ENCODE data around the gene C22orf15. TPM values are rescaled to one million over a fixed set of nuclear protein-coding genes. Genes with fewer than 3 reads are reported as not detected.

C22orf15 gene
- total and polyA plus RNA-seq, 4 donors, result 0.03 to 0.17 (median 0.12) TPM

DNA sequence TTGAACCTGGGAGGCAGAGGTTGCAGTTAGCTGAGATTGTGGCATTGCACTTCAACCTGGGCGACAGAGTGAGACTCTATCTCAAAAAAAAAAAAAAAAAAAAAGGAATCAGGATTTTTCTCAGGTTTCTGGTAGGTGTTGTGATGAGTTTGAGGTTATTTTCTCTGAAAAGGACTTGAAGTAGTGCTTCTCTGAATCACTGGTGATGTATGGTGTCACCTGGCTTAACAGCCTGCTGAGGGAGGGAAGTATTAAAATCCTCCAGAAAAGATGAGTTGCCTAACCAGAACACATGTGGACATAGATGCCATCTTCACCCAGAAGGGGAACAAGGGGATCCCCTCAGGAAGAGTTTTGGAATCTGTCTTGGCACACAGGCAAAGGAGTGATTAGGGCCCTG, 44.0 kb downstream of the C22orf15 start:
- H3K9me3 ChIP-seq (ENCODE audit: control insufficient read depth in 4 of 4, low read length in 3 of 4), result no peaks in the 10 kb centered on the region
- no peak overlapping the region for H3K9ac ChIP-seq (ENCODE audit: low read depth in 1 of 2, low read length in 2 of 2)
- peaks cover 3 to 12% (median 9%) of the 10 kb centered on the region in 4 donors for H3K4me1 ChIP-seq (ENCODE audit: control insufficient read depth in 4 of 4, insufficient read depth in 4 of 4, low read length in 3 of 4)
- TF ChIP-seq CTCF (IDR thresholded peaks at IDR 0.05; ENCODE audit: low read depth, low read length, missing input control) (no peak), FOXA1 (IDR thresholded peaks at IDR 0.05) (no peak), FOXA2 (IDR thresholded peaks at IDR 0.05) (no peak), EGR1 (IDR thresholded peaks at IDR 0.05; ENCODE audit: low read depth in 2 of 2) (no peak), YY1 (IDR thresholded peaks at IDR 0.05) (no peak), SP1 (IDR thresholded peaks at IDR 0.05) (no peak), RXRA (IDR thresholded peaks at IDR 0.05) (no peak), TAF1 (conservative IDR thresholded peaks at IDR 0.05) (no peak), RAD21 (IDR thresholded peaks at IDR 0.05) (no peak), NR2F2 (IDR thresholded peaks at IDR 0.05) (no peak), HNF4G (IDR thresholded peaks at IDR 0.05) (no peak)
- TF ChIP-seq, protein P1, sequence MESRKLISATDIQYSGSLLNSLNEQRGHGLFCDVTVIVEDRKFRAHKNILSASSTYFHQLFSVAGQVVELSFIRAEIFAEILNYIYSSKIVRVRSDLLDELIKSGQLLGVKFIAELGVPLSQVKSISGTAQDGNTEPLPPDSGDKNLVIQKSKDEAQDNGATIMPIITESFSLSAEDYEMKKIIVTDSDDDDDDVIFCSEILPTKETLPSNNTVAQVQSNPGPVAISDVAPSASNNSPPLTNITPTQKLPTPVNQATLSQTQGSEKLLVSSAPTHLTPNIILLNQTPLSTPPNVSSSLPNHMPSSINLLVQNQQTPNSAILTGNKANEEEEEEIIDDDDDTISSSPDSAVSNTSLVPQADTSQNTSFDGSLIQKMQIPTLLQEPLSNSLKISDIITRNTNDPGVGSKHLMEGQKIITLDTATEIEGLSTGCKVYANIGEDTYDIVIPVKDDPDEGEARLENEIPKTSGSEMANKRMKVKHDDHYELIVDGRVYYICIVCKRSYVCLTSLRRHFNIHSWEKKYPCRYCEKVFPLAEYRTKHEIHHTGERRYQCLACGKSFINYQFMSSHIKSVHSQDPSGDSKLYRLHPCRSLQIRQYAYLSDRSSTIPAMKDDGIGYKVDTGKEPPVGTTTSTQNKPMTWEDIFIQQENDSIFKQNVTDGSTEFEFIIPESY (IDR thresholded peaks at IDR 0.05), result no peak
- TF ChIP-seq, protein P2, sequence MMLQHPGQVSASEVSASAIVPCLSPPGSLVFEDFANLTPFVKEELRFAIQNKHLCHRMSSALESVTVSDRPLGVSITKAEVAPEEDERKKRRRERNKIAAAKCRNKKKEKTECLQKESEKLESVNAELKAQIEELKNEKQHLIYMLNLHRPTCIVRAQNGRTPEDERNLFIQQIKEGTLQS (IDR thresholded peaks at IDR 0.05), result no peak
- TF ChIP-seq, protein P3, sequence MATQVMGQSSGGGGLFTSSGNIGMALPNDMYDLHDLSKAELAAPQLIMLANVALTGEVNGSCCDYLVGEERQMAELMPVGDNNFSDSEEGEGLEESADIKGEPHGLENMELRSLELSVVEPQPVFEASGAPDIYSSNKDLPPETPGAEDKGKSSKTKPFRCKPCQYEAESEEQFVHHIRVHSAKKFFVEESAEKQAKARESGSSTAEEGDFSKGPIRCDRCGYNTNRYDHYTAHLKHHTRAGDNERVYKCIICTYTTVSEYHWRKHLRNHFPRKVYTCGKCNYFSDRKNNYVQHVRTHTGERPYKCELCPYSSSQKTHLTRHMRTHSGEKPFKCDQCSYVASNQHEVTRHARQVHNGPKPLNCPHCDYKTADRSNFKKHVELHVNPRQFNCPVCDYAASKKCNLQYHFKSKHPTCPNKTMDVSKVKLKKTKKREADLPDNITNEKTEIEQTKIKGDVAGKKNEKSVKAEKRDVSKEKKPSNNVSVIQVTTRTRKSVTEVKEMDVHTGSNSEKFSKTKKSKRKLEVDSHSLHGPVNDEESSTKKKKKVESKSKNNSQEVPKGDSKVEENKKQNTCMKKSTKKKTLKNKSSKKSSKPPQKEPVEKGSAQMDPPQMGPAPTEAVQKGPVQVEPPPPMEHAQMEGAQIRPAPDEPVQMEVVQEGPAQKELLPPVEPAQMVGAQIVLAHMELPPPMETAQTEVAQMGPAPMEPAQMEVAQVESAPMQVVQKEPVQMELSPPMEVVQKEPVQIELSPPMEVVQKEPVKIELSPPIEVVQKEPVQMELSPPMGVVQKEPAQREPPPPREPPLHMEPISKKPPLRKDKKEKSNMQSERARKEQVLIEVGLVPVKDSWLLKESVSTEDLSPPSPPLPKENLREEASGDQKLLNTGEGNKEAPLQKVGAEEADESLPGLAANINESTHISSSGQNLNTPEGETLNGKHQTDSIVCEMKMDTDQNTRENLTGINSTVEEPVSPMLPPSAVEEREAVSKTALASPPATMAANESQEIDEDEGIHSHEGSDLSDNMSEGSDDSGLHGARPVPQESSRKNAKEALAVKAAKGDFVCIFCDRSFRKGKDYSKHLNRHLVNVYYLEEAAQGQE (IDR thresholded peaks at IDR 0.05), result no peak
- TF ChIP-seq, protein P4, sequence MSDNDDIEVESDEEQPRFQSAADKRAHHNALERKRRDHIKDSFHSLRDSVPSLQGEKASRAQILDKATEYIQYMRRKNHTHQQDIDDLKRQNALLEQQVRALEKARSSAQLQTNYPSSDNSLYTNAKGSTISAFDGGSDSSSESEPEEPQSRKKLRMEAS (IDR thresholded peaks at IDR 0.05), result no peak
- peaks cover 2 to 42% (median 19%) of the 10 kb centered on the region in 4 donors for H3K36me3 ChIP-seq (ENCODE audit: control insufficient read depth in 4 of 4, insufficient read depth in 3 of 4, low read depth in 1 of 4, low read length in 3 of 4)
- H3K27ac ChIP-seq (ENCODE audit: low read depth in 1 of 2, low read length in 2 of 2), result no peak overlapping the region
- H3K4me3 ChIP-seq (ENCODE audit: low read depth in 1 of 3, low read length in 3 of 3), result no peak overlapping the region
- 93% methylated on average over 1 of the region's 1 CpG for WGBS
- H3K27me3 ChIP-seq (ENCODE audit: control insufficient read depth in 4 of 4, insufficient read depth in 4 of 4, low read length in 3 of 4), result no peaks in the 10 kb centered on the region
- no peak for DNase-seq (ENCODE audit: low spot score)

- TF ChIP-seq EGR1 (IDR thresholded peaks at IDR 0.05; ENCODE audit: low read depth in 2 of 2), result no peak
- TF ChIP-seq HNF4A (conservative IDR thresholded peaks at IDR 0.05), result no peak
- TF ChIP-seq YY1 (IDR thresholded peaks at IDR 0.05), result no peak
- TF ChIP-seq GABPA (IDR thresholded peaks at IDR 0.05 in 1 of 2, conservative IDR thresholded peaks at IDR 0.05 in 1 of 2), result no peak
- 96% methylated on average over 4 of the region's 4 CpGs for WGBS
- no peak overlapping the region for H3K4me3 ChIP-seq (ENCODE audit: low read depth in 1 of 3, low read length in 3 of 3)
- peaks cover 0 to 31% (median 13%) of the 10 kb centered on the region in 4 donors for H3K36me3 ChIP-seq (ENCODE audit: control insufficient read depth in 4 of 4, insufficient read depth in 3 of 4, low read depth in 1 of 4, low read length in 3 of 4)
- H3K27ac ChIP-seq (ENCODE audit: low read depth in 1 of 2, low read length in 2 of 2), result no peak overlapping the region
- no peak for DNase-seq (ENCODE audit: low spot score)
- no peaks in the 10 kb centered on the region for H3K27me3 ChIP-seq (ENCODE audit: control insufficient read depth in 4 of 4, insufficient read depth in 4 of 4, low read length in 3 of 4)
- H3K4me1 ChIP-seq (ENCODE audit: control insufficient read depth in 4 of 4, insufficient read depth in 4 of 4, low read length in 3 of 4), result no peaks in the 10 kb centered on the region
- no peak overlapping the region for H3K9ac ChIP-seq (ENCODE audit: low read depth in 1 of 2, low read length in 2 of 2)
- no peaks in the 10 kb centered on the region for H3K9me3 ChIP-seq (ENCODE audit: control insufficient read depth in 4 of 4, low read length in 3 of 4)
Measured at GRCh38 chr22:23812378-23812777, 49.6 kb downstream of the C22orf15 start.

Other genes with a start within 250 kb of the C22orf15 start
- gene IGLL1, start 182.7 kb upstream of the C22orf15 start, total RNA-seq, result 10 to 100 TPM in 1 of 2 donors, not detected in 1; 17.4 TPM
- not detected for gene IGLL1, start 182.7 kb upstream of the C22orf15 start, polyA plus RNA-seq
- gene DRICH1, start 130.7 kb upstream of the C22orf15 start, total RNA-seq, result under 1 TPM; 0.08 to 0.33 TPM
- gene DRICH1, start 130.7 kb upstream of the C22orf15 start, polyA plus RNA-seq, result not detected
- gene RGL4, start 72.0 kb upstream of the C22orf15 start, total RNA-seq, result 1 to 10 TPM in 1 of 2 donors, under 1 TPM in 1; 0.75 to 6.2 TPM
- gene RGL4, start 72.0 kb upstream of the C22orf15 start, polyA plus RNA-seq, result under 1 TPM; 0.25 to 0.37 TPM
- 1 to 10 TPM; 1.2 to 1.9 TPM for gene ZNF70, start 11.9 kb upstream of the C22orf15 start, total RNA-seq
- under 1 TPM; 0.14 to 0.20 TPM for gene ZNF70, start 11.9 kb upstream of the C22orf15 start, polyA plus RNA-seq
- 1 to 10 TPM in 1 of 2 donors, not detected in 1; 3.2 TPM for gene VPREB3, start 8.6 kb upstream of the C22orf15 start, total RNA-seq
- gene VPREB3, start 8.6 kb upstream of the C22orf15 start, polyA plus RNA-seq, result 1 to 10 TPM in 1 of 2 donors, under 1 TPM in 1; 0.69 to 1.8 TPM
- gene CHCHD10, start 5.0 kb downstream of the C22orf15 start, total RNA-seq, result 10 to 100 TPM; 13.4 to 24.0 TPM
- 100 to 1,000 TPM; 254 to 784 TPM for gene CHCHD10, start 5.0 kb downstream of the C22orf15 start, polyA plus RNA-seq
- gene MMP11, start 9.9 kb downstream of the C22orf15 start, total RNA-seq, result 10 to 100 TPM in 1 of 2 donors, under 1 TPM in 1; 0.33 to 33.7 TPM
- under 1 TPM; 0.33 to 0.89 TPM for gene MMP11, start 9.9 kb downstream of the C22orf15 start, polyA plus RNA-seq
- gene SMARCB1, start 24.0 kb downstream of the C22orf15 start, total RNA-seq, result 10 to 100 TPM; 15.1 to 19.4 TPM
- gene SMARCB1, start 24.0 kb downstream of the C22orf15 start, polyA plus RNA-seq, result 10 to 100 TPM; 18.8 to 22.5 TPM
- gene DERL3, start 76.0 kb downstream of the C22orf15 start, total RNA-seq, result 1 to 10 TPM; 1.0 to 4.5 TPM
- gene DERL3, start 76.0 kb downstream of the C22orf15 start, polyA plus RNA-seq, result 1 to 10 TPM; 3.3 to 9.3 TPM
- 1 to 10 TPM; 5.0 to 9.0 TPM for gene SLC2A11, start 94.9 kb downstream of the C22orf15 start, total RNA-seq
- 1 to 10 TPM; 3.4 to 3.5 TPM for gene SLC2A11, start 94.9 kb downstream of the C22orf15 start, polyA plus RNA-seq
- 100 to 1,000 TPM; 108 to 207 TPM for gene MIF, start 131.4 kb downstream of the C22orf15 start, total RNA-seq
- 1,000 to 10,000 TPM in 1 of 2 donors, 100 to 1,000 TPM in 1; 399 to 1,047 TPM for gene MIF, start 131.4 kb downstream of the C22orf15 start, polyA plus RNA-seq
- gene GSTT2B, start 198.2 kb downstream of the C22orf15 start, total RNA-seq, result 10 to 100 TPM in 1 of 2 donors, 1 to 10 TPM in 1; 8.0 to 12.7 TPM
- gene GSTT2B, start 198.2 kb downstream of the C22orf15 start, polyA plus RNA-seq, result 10 to 100 TPM in 1 of 2 donors, 1 to 10 TPM in 1; 9.9 to 16.8 TPM
- 1 to 10 TPM; 6.3 to 9.5 TPM for gene DDTL, start 203.9 kb downstream of the C22orf15 start, total RNA-seq
- 10 to 100 TPM in 1 of 2 donors, 1 to 10 TPM in 1; 7.0 to 18.7 TPM for gene DDTL, start 203.9 kb downstream of the C22orf15 start, polyA plus RNA-seq
- gene DDT, start 211.5 kb downstream of the C22orf15 start, total RNA-seq, result 100 to 1,000 TPM; 352 to 460 TPM
- gene DDT, start 211.5 kb downstream of the C22orf15 start, polyA plus RNA-seq, result 1,000 to 10,000 TPM; 1,143 to 1,291 TPM
- under 1 TPM; 0.19 to 0.92 TPM for gene GSTT2, start 217.1 kb downstream of the C22orf15 start, total RNA-seq
- 1 to 10 TPM in 1 of 2 donors, under 1 TPM in 1; 0.37 to 1.2 TPM for gene GSTT2, start 217.1 kb downstream of the C22orf15 start, polyA plus RNA-seq
- not detected for gene GSTT4, start 242.5 kb downstream of the C22orf15 start, total RNA-seq
- not detected for gene GSTT4, start 242.5 kb downstream of the C22orf15 start, polyA plus RNA-seq
- 10 to 100 TPM; 15.4 to 27.8 TPM for gene CABIN1, start 248.3 kb downstream of the C22orf15 start, total RNA-seq
- gene CABIN1, start 248.3 kb downstream of the C22orf15 start, polyA plus RNA-seq, result 1 to 10 TPM; 6.8 to 9.3 TPM